Uterus (tissue), 2 donors: ENCODE measurements around the gene DHPS.

Experiments used
- POLR2A ChIP-seq, 2 donors: fragments of 450-650 bp; IDR thresholded peaks; one replicate each; pipeline ENCODE4 v1.6.1; 2016; ENCODE audit warnings: antibody characterized with exemption in 2 of 2, mild to moderate bottlenecking in 1 of 2, moderate library complexity in 1 of 2
- TF ChIP-seq, protein P1 (sequence below), 4 experiments: fragments of 200-600 bp in 2 of 4; fragments of 450-650 bp in 2 of 4; sonication (generic) in 2 of 4; IDR thresholded peaks; one replicate each; pipeline ENCODE4 v1.5.1; 2016 to 2019; ENCODE audit warnings: antibody characterized with exemption in 4 of 4, mild to moderate bottlenecking in 2 of 4, moderate library complexity in 1 of 4

DNA sequence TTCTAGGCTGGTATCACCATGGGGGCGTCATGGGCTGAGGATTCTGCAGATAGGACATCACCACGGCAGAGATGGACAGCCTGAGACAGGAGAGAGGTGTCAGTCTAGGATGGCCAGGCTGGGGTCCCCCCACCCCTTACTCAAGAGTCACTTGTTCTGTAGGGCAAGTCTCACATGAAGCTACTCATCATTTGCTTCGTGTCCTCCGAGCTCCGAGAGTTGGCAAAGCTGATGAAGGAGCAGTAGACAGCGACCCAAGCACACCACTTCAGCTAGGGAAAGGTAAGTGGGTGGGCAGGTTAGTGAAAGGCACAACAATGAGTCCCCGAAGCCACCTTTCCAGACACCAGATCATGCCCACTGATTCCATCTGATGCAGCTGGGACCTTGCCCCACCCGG is 13.3 kb downstream of the DHPS start:
- TF ChIP-seq, protein P1, sequence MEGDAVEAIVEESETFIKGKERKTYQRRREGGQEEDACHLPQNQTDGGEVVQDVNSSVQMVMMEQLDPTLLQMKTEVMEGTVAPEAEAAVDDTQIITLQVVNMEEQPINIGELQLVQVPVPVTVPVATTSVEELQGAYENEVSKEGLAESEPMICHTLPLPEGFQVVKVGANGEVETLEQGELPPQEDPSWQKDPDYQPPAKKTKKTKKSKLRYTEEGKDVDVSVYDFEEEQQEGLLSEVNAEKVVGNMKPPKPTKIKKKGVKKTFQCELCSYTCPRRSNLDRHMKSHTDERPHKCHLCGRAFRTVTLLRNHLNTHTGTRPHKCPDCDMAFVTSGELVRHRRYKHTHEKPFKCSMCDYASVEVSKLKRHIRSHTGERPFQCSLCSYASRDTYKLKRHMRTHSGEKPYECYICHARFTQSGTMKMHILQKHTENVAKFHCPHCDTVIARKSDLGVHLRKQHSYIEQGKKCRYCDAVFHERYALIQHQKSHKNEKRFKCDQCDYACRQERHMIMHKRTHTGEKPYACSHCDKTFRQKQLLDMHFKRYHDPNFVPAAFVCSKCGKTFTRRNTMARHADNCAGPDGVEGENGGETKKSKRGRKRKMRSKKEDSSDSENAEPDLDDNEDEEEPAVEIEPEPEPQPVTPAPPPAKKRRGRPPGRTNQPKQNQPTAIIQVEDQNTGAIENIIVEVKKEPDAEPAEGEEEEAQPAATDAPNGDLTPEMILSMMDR (IDR thresholded peaks at IDR 0.05) = no peak
- no peak for TF ChIP-seq POLR2A (IDR thresholded peaks at IDR 0.05)
